ENCODE measurements around the gene OBP2A.

The OBP2A gene

DNA sequence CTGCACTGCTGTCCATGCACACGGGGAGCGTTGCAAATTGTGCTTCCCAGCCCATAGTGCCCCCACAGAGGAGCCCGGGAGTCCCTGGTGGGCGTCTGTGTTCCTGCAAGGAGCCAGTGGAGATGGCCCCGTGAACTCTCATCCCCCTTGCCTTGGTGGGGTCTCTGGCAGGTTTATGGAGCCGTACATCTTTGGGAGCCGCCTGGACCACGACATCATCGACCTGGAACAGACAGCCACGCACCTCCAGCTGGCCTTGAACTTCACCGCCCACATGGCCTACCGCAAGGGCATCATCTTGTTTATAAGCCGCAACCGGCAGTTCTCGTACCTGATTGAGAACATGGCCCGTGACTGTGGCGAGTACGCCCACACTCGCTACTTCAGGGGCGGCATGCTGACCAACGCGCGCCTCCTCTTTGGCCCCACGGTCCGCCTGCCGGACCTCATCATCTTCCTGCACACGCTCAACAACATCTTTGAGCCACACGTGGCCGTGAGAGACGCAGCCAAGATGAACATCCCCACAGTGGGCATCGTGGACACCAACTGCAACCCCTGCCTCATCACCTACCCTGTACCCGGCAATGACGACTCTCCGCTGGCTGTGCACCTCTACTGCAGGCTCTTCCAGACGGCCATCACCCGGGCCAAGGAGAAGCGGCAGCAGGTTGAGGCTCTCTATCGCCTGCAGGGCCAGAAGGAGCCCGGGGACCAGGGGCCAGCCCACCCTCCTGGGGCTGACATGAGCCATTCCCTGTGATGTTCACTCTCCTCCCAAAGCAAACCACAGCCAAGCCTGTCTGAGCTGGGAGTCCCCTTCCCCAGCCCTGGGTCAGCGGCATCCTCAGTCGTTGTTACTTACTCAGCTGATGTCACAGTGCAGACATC is 42.3 kb upstream of the OBP2A start:
- no peak overlapping the region for H3K9ac ChIP-seq
- H3K4me2 ChIP-seq, result no peak overlapping the region
- H3K36me3 ChIP-seq (ENCODE audit: insufficient read depth), result no peaks in the 10 kb centered on the region; the same call in 1 of the 2 replicates
- H3K27ac ChIP-seq, result no peak overlapping the region
- H3K79me2 ChIP-seq (ENCODE audit: insufficient read depth, low read depth), result peaks cover 12% of the 10 kb centered on the region
- no peak overlapping the region for H3K4me3 ChIP-seq (IDR thresholded peaks at IDR 0.05; ENCODE audit: insufficient read depth, low read depth, low read length)
- H4K20me1 ChIP-seq (ENCODE audit: insufficient read depth), result no peaks in the 10 kb centered on the region
- H3K27me3 ChIP-seq (ENCODE audit: insufficient read depth, low read depth), result peaks cover 6% of the 10 kb centered on the region; the same call in 1 of the 2 replicates
- TF ChIP-seq CTCF (conservative IDR thresholded peaks at IDR 0.05; ENCODE audit: low read depth, low read length), result no peak
- peaks cover 7% of the 10 kb centered on the region for H3K4me1 ChIP-seq (ENCODE audit: low read depth, poor library complexity, severe bottlenecking)
- no peak overlapping the region for H2AFZ ChIP-seq (ENCODE audit: low read depth)

GRCh38 chr9:135504262-135505243 is 41.4 kb upstream of the OBP2A start:
- no peak overlapping the region for H3K9ac ChIP-seq

DNA sequence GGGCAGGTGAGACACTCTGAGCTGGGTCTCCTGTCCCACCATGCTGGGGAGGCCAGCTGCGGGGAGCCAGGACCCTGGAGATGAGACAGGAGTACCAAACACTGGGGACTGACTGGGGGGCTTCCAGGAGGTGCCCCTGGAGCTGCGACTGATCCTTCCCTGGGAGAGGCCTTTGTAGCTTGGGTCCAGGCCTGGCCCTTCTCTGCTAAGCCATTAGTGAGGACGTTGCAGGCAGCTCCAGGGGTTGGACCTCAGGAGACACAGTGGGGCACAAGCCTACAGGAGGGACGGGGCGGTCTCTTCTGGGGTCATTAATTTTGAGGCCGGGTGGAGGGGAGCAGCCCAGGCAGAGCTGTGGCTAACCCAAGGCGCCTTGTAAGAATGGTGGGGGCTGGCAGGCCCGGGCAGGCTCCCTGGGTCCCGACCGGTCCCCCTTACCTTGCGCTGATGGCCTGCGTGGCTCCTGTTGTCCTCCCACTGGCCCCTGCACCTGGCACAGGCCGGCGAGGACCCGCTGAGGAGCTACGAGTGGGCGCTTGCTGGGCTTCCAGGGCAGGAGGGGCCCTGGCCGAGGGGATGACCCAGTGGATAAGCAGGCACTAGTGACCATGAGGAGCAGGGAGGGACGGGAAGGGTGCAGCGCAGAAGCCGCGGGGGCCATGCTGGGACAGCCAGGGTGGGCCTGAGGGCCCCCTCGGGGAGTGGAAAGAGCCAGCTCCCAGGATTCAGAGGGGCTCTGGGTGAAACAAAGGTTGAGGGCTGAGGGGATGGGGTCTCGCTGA is 40.3 kb upstream of the OBP2A start:
- H3K27ac ChIP-seq, result no peak overlapping the region
- H2AFZ ChIP-seq (ENCODE audit: low read depth), result no peak overlapping the region
- no peak overlapping the region for H3K9ac ChIP-seq
- H3K36me3 ChIP-seq (ENCODE audit: insufficient read depth), result no peaks in the 10 kb centered on the region; the same call in 1 of the 2 replicates
- H4K20me1 ChIP-seq (ENCODE audit: insufficient read depth), result no peaks in the 10 kb centered on the region
- peaks cover 14% of the 10 kb centered on the region; the same call in 1 of the 2 replicates for H3K27me3 ChIP-seq (ENCODE audit: insufficient read depth, low read depth)
- H3K4me2 ChIP-seq, result no peak overlapping the region
- H3K4me1 ChIP-seq (ENCODE audit: low read depth, poor library complexity, severe bottlenecking), result peaks cover 7% of the 10 kb centered on the region
- H3K79me2 ChIP-seq (ENCODE audit: insufficient read depth, low read depth), result peaks cover 12% of the 10 kb centered on the region
- no peak overlapping the region for H3K4me3 ChIP-seq (IDR thresholded peaks at IDR 0.05; ENCODE audit: insufficient read depth, low read depth, low read length)
- TF ChIP-seq CTCF (conservative IDR thresholded peaks at IDR 0.05; ENCODE audit: low read depth, low read length), result no peak

More at GRCh38 chr9:135504262-135505243, 41.4 kb upstream of the OBP2A start:
- Histone ChIP-seq H3K36me3 (ENCODE audit: insufficient read depth) (no peaks in the 10 kb centered on the region; the same call in 1 of the 2 replicates), H3K4me1 (ENCODE audit: low read depth, poor library complexity, severe bottlenecking) (peaks cover 7% of the 10 kb centered on the region), H3K27me3 (ENCODE audit: insufficient read depth, low read depth) (peaks cover 7% of the 10 kb centered on the region; the same call in 1 of the 2 replicates), H3K4me2 (no peak overlapping the region), H3K79me2 (ENCODE audit: insufficient read depth, low read depth) (peaks cover 12% of the 10 kb centered on the region), H4K20me1 (ENCODE audit: insufficient read depth) (no peaks in the 10 kb centered on the region), H3K4me3 (IDR thresholded peaks at IDR 0.05; ENCODE audit: insufficient read depth, low read depth, low read length) (no peak overlapping the region), H2AFZ (ENCODE audit: low read depth) (no peak overlapping the region), H3K27ac (no peak overlapping the region)
- peak; percentile 64 for TF ChIP-seq CTCF (conservative IDR thresholded peaks at IDR 0.05; ENCODE audit: low read depth, low read length)
